GM23338 (cell line): ENCODE data around the gene KRTAP10-6. TPM values are rescaled to one million over a fixed set of nuclear protein-coding genes. Genes with fewer than 3 reads are reported as not detected.

Experiments used
- ATAC-seq: fragments of 200-7000 bp; cut with Tn5 transposase; 3 replicates; pipeline ENCODE4 v1.9.1; 2020
- DNase-seq: peaks from one replicate; pipeline ENCODE4 v3.0.0-alpha.2; 2015; ENCODE audit warnings: low spot score
- H2AFZ ChIP-seq: fragments of 200-600 bp; sonication (generic); 2 replicates; pipeline ENCODE4 v1.8.0; 2016; ENCODE audit warnings: antibody characterized with exemption, mild to moderate bottlenecking, moderate library complexity
- H3F3A ChIP-seq: fragments of 200-600 bp; sonication (generic); replicated peaks from 2 replicates; pipeline ENCODE4 v1.8.0; 2017; ENCODE audit warnings: antibody characterized with exemption, mixed run types, low read depth
- H3K27ac ChIP-seq: fragments of 200-600 bp; sonication (generic); 2 replicates; pipeline ENCODE4 v1.6.1; 2016; ENCODE audit warnings: low read depth
- H3K27me3 ChIP-seq: fragments of 200-600 bp; sonication (generic); 2 replicates; pipeline ENCODE4 v1.8.0; 2016; ENCODE audit warnings: mild to moderate bottlenecking, mixed run types, moderate library complexity; ENCODE audit not compliant: insufficient read depth
- H3K36me3 ChIP-seq: fragments of 200-600 bp; sonication (generic); 2 replicates; pipeline ENCODE4 v1.8.0; 2016; ENCODE audit warnings: mild to moderate bottlenecking; ENCODE audit not compliant: insufficient read depth
- H3K4me1 ChIP-seq: fragments of 200-600 bp; sonication (generic); 2 replicates; pipeline ENCODE4 v1.8.0; 2016; ENCODE audit warnings: mild to moderate bottlenecking, moderate library complexity; ENCODE audit not compliant: insufficient read depth
- H3K4me2 ChIP-seq: fragments of 200-600 bp; sonication (generic); 2 replicates; pipeline ENCODE4 v1.7.1; 2017; ENCODE audit warnings: mixed run types
- H3K4me3 ChIP-seq: fragments of 200-600 bp; sonication (generic); 2 replicates; pipeline ENCODE4 v1.6.1; 2016; ENCODE audit warnings: mixed run types
- H3K79me2 ChIP-seq: fragments of 200-600 bp; sonication (generic); replicated peaks from 2 replicates; pipeline ENCODE4 v1.8.0; 2017; ENCODE audit warnings: mild to moderate bottlenecking; ENCODE audit not compliant: insufficient read depth
- H3K9me2 ChIP-seq: fragments of 200-600 bp; sonication (generic); 2 replicates; pipeline ENCODE4 v1.8.0; 2017; ENCODE audit not compliant: insufficient read depth
- H4K20me1 ChIP-seq: fragments of 200-600 bp; sonication (generic); replicated peaks from 2 replicates; pipeline ENCODE4 v1.8.0; 2017; ENCODE audit warnings: mild to moderate bottlenecking; ENCODE audit not compliant: insufficient read depth
- H3K27ac Mint-ChIP-seq: 2 replicates; pipeline ENCODE4 v1.8.0; 2020; ENCODE audit warnings: inconsistent platforms, mild to moderate bottlenecking, moderate library complexity, mixed read lengths
- H3K27me3 Mint-ChIP-seq: 3 replicates; pipeline ENCODE4 v1.8.0; 2022; ENCODE audit warnings: low read depth, mild to moderate bottlenecking, moderate library complexity, mixed read lengths, inconsistent platforms; ENCODE audit not compliant: insufficient read depth, poor library complexity
- H3K36me3 Mint-ChIP-seq: 3 replicates; pipeline ENCODE4 v1.8.0; 2021; ENCODE audit warnings: low read depth, mild to moderate bottlenecking, inconsistent platforms, moderate library complexity, mixed read lengths
- H3K4me1 Mint-ChIP-seq: 3 replicates; pipeline ENCODE4 v1.8.0; 2020; ENCODE audit warnings: mild to moderate bottlenecking, inconsistent platforms, mixed read lengths
- H3K4me3 Mint-ChIP-seq: 3 replicates; pipeline ENCODE4 v1.8.0; 2021; ENCODE audit warnings: moderate library complexity, mild to moderate bottlenecking, inconsistent platforms, mixed read lengths
- H3K9me3 Mint-ChIP-seq: 3 replicates; pipeline ENCODE4 v1.8.0; 2020; ENCODE audit warnings: moderate library complexity, mild to moderate bottlenecking, inconsistent platforms, mixed read lengths
- CREB1 ChIP-seq: fragments of 250-450 bp; sonication (Bioruptor Pico); IDR thresholded peaks from 2 replicates; pipeline ENCODE4 v1.5.0; 2020; ENCODE audit warnings: low read depth, mild to moderate bottlenecking, moderate library complexity
- EZH2 ChIP-seq: fragments of 200-600 bp; sonication (generic); IDR thresholded peaks from one replicate; pipeline ENCODE4 v1.8.0; 2017; ENCODE audit warnings: antibody characterized with exemption, mild to moderate bottlenecking, low read depth; ENCODE audit not compliant: unreplicated experiment
- EZH2phosphoT487 ChIP-seq: fragments of 200-600 bp; sonication (generic); IDR thresholded peaks from one replicate; pipeline ENCODE4 v1.8.1; 2018; ENCODE audit warnings: antibody characterized with exemption; ENCODE audit not compliant: unreplicated experiment
- JUNB ChIP-seq: IDR thresholded peaks from one replicate; pipeline ENCODE4 v1.6.1; 2016; ENCODE audit warnings: antibody characterized with exemption; ENCODE audit not compliant: unreplicated experiment
- NANOG ChIP-seq: IDR thresholded peaks from 2 replicates; pipeline ENCODE4 v1.6.1; 2016; ENCODE audit warnings: antibody characterized with exemption, borderline replicate concordance
- POLR2AphosphoS5 ChIP-seq: IDR thresholded peaks from 2 replicates; pipeline ENCODE4 v1.6.1; 2016; ENCODE audit warnings: antibody characterized with exemption, low read depth
- STAT1 ChIP-seq: IDR thresholded peaks from one replicate; pipeline ENCODE4 v1.6.1; 2016; ENCODE audit warnings: antibody characterized with exemption; ENCODE audit not compliant: unreplicated experiment
- ZNF114 ChIP-seq: fragments of 250-450 bp; sonication (Bioruptor Pico); IDR thresholded peaks from 2 replicates; pipeline ENCODE4 v1.5.0; 2020; ENCODE audit warnings: mild to moderate bottlenecking, moderate library complexity
- ZNF331 ChIP-seq: fragments of 250-450 bp; sonication (Bioruptor Pico); IDR thresholded peaks from 2 replicates; pipeline ENCODE4 v1.5.0; 2020; ENCODE audit warnings: low read depth, mild to moderate bottlenecking, moderate library complexity
- polyA plus RNA-seq: library from polyadenylated mRNA; unstranded; fragments of >200 nt; fragmentation: Nextera tagmentation; extraction: Ambion mirVana; gene quantifications from 2 replicates; pipeline ENCODE4 v1.2.1, GENCODE V29; 2016
- total RNA-seq: library from RNA; depleted of rRNA; stranded (reverse); fragments of >200 nt; shearing (Covaris generic); gene quantifications from 2 replicates; pipeline ENCODE4 v1.2.3, GENCODE V29; 2014
- TF ChIP-seq, protein P1 (sequence below), 2 experiments: fragments of 200-600 bp in 1 of 2; sonication (generic) in 1 of 2; conservative IDR thresholded peaks; 2 replicates each; pipeline versions ENCODE4 v1.5.1 to v1.6.1; 2016 to 2017; ENCODE audit warnings: antibody characterized with exemption in 2 of 2, low read depth in 2 of 2, mild to moderate bottlenecking in 2 of 2, moderate library complexity in 1 of 2
- TF ChIP-seq, protein P2 (sequence below): IDR thresholded peaks from one replicate; pipeline ENCODE4 v1.6.1; 2018; ENCODE audit warnings: antibody characterized with exemption; ENCODE audit not compliant: unreplicated experiment
- TF ChIP-seq, protein P3 (sequence below): IDR thresholded peaks from 2 replicates; pipeline ENCODE4 v1.6.1; 2016; ENCODE audit warnings: antibody characterized with exemption
- TF ChIP-seq, protein P4 (sequence below): fragments of 250-450 bp; sonication (Bioruptor Pico); IDR thresholded peaks from 2 replicates; pipeline ENCODE4 v1.5.0; 2020; ENCODE audit warnings: mild to moderate bottlenecking, moderate library complexity

Gene KRTAP10-6
- total and polyA plus RNA-seq, 2 experiments from 2014 or later = not detected

DNA sequence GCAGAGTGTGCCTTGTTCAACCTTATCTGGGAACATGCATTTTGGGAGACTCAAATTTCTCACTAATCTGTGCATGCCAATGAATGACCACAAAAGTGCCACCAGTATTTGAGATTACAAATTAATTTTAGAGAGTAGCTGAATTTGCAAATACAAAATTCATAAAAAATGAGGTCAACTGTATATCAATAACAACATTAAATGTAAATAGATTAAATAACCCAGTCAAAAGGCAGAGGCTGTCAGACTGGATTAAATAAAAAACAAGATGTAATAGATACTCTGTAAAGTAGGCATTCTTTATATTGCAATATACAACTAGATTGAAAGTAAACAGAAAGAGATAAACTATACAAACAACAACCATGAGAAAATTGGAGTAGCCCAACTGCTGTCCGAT lies 28.2 kb downstream of the KRTAP10-6 start:
- Histone ChIP-seq H3K4me2 (no peak overlapping the region), H3F3A (no peaks in the 10 kb centered on the region), H3K4me1 (no peaks in the 10 kb centered on the region), H3K4me3 (no peak overlapping the region), H4K20me1 (no peaks in the 10 kb centered on the region), H3K36me3 (no peaks in the 10 kb centered on the region), H3K79me2 (no peaks in the 10 kb centered on the region), H3K9me2 (no peaks in the 10 kb centered on the region), H2AFZ (no peak overlapping the region), H3K27me3 (no peaks in the 10 kb centered on the region), H3K27ac (no peak overlapping the region)
- Mint-ChIP-seq H3K4me1 (no peaks in the 10 kb centered on the region), H3K36me3 (no peaks in the 10 kb centered on the region), H3K4me3 (no peak overlapping the region), H3K27ac (no peak overlapping the region), H3K27me3 (peaks cover 5% of the 10 kb centered on the region), H3K9me3 (no peaks in the 10 kb centered on the region)
- DNase-seq (no peak), ATAC-seq (no peak)
- TF ChIP-seq EZH2 (no peak), EZH2phosphoT487 (no peak), ZNF114 (CRISPR knock-in tag) (no peak), CREB1 (CRISPR knock-in tag) (no peak), JUNB (no peak), ZNF331 (CRISPR knock-in tag) (no peak), POLR2AphosphoS5 (no peak), STAT1 (no peak), NANOG (no peak)
- TF ChIP-seq, protein P1, sequence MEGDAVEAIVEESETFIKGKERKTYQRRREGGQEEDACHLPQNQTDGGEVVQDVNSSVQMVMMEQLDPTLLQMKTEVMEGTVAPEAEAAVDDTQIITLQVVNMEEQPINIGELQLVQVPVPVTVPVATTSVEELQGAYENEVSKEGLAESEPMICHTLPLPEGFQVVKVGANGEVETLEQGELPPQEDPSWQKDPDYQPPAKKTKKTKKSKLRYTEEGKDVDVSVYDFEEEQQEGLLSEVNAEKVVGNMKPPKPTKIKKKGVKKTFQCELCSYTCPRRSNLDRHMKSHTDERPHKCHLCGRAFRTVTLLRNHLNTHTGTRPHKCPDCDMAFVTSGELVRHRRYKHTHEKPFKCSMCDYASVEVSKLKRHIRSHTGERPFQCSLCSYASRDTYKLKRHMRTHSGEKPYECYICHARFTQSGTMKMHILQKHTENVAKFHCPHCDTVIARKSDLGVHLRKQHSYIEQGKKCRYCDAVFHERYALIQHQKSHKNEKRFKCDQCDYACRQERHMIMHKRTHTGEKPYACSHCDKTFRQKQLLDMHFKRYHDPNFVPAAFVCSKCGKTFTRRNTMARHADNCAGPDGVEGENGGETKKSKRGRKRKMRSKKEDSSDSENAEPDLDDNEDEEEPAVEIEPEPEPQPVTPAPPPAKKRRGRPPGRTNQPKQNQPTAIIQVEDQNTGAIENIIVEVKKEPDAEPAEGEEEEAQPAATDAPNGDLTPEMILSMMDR (conservative IDR thresholded peaks at IDR 0.05; ENCODE audit: low read depth in 2 of 2) = no peak
- TF ChIP-seq, protein P2, sequence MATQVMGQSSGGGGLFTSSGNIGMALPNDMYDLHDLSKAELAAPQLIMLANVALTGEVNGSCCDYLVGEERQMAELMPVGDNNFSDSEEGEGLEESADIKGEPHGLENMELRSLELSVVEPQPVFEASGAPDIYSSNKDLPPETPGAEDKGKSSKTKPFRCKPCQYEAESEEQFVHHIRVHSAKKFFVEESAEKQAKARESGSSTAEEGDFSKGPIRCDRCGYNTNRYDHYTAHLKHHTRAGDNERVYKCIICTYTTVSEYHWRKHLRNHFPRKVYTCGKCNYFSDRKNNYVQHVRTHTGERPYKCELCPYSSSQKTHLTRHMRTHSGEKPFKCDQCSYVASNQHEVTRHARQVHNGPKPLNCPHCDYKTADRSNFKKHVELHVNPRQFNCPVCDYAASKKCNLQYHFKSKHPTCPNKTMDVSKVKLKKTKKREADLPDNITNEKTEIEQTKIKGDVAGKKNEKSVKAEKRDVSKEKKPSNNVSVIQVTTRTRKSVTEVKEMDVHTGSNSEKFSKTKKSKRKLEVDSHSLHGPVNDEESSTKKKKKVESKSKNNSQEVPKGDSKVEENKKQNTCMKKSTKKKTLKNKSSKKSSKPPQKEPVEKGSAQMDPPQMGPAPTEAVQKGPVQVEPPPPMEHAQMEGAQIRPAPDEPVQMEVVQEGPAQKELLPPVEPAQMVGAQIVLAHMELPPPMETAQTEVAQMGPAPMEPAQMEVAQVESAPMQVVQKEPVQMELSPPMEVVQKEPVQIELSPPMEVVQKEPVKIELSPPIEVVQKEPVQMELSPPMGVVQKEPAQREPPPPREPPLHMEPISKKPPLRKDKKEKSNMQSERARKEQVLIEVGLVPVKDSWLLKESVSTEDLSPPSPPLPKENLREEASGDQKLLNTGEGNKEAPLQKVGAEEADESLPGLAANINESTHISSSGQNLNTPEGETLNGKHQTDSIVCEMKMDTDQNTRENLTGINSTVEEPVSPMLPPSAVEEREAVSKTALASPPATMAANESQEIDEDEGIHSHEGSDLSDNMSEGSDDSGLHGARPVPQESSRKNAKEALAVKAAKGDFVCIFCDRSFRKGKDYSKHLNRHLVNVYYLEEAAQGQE = no peak
- TF ChIP-seq, protein P3, sequence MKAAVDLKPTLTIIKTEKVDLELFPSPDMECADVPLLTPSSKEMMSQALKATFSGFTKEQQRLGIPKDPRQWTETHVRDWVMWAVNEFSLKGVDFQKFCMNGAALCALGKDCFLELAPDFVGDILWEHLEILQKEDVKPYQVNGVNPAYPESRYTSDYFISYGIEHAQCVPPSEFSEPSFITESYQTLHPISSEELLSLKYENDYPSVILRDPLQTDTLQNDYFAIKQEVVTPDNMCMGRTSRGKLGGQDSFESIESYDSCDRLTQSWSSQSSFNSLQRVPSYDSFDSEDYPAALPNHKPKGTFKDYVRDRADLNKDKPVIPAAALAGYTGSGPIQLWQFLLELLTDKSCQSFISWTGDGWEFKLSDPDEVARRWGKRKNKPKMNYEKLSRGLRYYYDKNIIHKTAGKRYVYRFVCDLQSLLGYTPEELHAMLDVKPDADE = no peak
- TF ChIP-seq, protein P4, sequence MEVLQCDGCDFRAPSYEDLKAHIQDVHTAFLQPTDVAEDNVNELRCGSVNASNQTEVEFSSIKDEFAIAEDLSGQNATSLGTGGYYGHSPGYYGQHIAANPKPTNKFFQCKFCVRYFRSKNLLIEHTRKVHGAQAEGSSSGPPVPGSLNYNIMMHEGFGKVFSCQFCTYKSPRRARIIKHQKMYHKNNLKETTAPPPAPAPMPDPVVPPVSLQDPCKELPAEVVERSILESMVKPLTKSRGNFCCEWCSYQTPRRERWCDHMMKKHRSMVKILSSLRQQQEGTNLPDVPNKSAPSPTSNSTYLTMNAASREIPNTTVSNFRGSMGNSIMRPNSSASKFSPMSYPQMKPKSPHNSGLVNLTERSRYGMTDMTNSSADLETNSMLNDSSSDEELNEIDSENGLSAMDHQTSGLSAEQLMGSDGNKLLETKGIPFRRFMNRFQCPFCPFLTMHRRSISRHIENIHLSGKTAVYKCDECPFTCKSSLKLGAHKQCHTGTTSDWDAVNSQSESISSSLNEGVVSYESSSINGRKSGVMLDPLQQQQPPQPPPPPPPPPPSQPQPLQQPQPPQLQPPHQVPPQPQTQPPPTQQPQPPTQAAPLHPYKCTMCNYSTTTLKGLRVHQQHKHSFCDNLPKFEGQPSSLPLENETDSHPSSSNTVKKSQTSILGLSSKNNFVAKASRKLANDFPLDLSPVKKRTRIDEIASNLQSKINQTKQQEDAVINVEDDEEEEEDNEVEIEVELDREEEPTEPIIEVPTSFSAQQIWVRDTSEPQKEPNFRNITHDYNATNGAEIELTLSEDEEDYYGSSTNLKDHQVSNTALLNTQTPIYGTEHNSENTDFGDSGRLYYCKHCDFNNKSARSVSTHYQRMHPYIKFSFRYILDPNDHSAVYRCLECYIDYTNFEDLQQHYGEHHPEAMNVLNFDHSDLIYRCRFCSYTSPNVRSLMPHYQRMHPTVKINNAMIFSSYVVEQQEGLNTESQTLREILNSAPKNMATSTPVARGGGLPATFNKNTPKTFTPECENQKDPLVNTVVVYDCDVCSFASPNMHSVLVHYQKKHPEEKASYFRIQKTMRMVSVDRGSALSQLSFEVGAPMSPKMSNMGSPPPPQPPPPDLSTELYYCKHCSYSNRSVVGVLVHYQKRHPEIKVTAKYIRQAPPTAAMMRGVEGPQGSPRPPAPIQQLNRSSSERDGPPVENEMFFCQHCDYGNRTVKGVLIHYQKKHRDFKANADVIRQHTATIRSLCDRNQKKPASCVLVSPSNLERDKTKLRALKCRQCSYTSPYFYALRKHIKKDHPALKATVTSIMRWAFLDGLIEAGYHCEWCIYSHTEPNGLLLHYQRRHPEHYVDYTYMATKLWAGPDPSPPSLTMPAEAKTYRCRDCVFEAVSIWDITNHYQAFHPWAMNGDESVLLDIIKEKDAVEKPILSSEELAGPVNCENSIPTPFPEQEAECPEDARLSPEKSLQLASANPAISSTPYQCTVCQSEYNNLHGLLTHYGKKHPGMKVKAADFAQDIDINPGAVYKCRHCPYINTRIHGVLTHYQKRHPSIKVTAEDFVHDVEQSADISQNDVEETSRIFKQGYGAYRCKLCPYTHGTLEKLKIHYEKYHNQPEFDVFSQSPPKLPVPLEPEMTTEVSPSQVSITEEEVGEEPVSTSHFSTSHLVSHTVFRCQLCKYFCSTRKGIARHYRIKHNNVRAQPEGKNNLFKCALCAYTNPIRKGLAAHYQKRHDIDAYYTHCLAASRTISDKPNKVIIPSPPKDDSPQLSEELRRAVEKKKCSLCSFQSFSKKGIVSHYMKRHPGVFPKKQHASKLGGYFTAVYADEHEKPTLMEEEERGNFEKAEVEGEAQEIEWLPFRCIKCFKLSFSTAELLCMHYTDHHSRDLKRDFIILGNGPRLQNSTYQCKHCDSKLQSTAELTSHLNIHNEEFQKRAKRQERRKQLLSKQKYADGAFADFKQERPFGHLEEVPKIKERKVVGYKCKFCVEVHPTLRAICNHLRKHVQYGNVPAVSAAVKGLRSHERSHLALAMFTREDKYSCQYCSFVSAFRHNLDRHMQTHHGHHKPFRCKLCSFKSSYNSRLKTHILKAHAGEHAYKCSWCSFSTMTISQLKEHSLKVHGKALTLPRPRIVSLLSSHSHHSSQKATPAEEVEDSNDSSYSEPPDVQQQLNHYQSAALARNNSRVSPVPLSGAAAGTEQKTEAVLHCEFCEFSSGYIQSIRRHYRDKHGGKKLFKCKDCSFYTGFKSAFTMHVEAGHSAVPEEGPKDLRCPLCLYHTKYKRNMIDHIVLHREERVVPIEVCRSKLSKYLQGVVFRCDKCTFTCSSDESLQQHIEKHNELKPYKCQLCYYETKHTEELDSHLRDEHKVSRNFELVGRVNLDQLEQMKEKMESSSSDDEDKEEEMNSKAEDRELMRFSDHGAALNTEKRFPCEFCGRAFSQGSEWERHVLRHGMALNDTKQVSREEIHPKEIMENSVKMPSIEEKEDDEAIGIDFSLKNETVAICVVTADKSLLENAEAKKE = no peak
